Mucosa of descending colon (tissue), 3 donors: Measurements from ENCODE around the gene HIVEP2. TPM values are rescaled to one million over a fixed set of nuclear protein-coding genes. Genes with fewer than 3 reads are reported as not detected.
A peak's percentile ranks its signal among the peaks of the same experiment; 100 is the strongest.

Experiments used
- ATAC-seq: fragments of 200-7000 bp; cut with Tn5 transposase; one replicate; pipeline ENCODE4 v1.9.1; 2020; ENCODE audit warnings: mild to moderate bottlenecking, moderate library complexity
- DNase-seq, 3 donors: peaks; one replicate each; pipeline ENCODE4 v3.0.0-alpha.2; 2020
- H3K36me3 ChIP-seq: fragments of 200-600 bp; one replicate; pipeline ENCODE4 v1.8.0; 2021; ENCODE audit warnings: low read depth, mild to moderate bottlenecking
- H3K4me1 ChIP-seq: fragments of 200-600 bp; one replicate; pipeline ENCODE4 v1.8.0; 2021; ENCODE audit warnings: low read depth, mild to moderate bottlenecking
- H3K4me3 ChIP-seq: fragments of 200-600 bp; one replicate; pipeline ENCODE4 v1.8.0; 2021; ENCODE audit warnings: mild to moderate bottlenecking
- H3K9me3 ChIP-seq: fragments of 200-600 bp; one replicate; pipeline ENCODE4 v1.8.0; 2021; ENCODE audit warnings: mild to moderate bottlenecking
- CTCF ChIP-seq: fragments of 200-600 bp; IDR thresholded peaks from one replicate; pipeline ENCODE4 v1.8.0; 2022; ENCODE audit warnings: antibody characterized with exemption, mild to moderate bottlenecking
- intact Hi-C, 2 donors: fragments of 100-400 bp; cut with DNase I in 1 of 2; cut with micrococcal nuclease in 1 of 2; formaldehyde crosslinking; loops; one replicate each; pipeline versions ENCODE4 v1.11.0 to v1.11.1; 2022; cut with DNase I, micrococcal nuclease
- total RNA-seq, 3 donors: library from RNA; stranded (reverse); fragmentation: NEBNext Ultra II Directional in 2 of 3; extraction: Animal tissue kit (Norgen Biotek cat#: 25700) in 2 of 3; gene quantifications; one replicate each; pipeline versions ENCODE4 v1.2.1 to v1.2.4, GENCODE V29; 2021 to 2023
- donor health status: DM: no; HTN: no; CAD: no; lungs with moderate emphysema.
- donor health status: DM: no; HTN: no; CAD: no.
- donor health status: DM: no; HTN: yes; CAD: no.

Gene HIVEP2
- total RNA-seq, 3 donors from 2014 or later, result 7.8 to 17.7 (median 11.3) TPM

- intact Hi-C loops, result no loop called here
- Histone ChIP-seq H3K4me3 (no peak overlapping the region), H3K9me3 (no peaks in the 10 kb centered on the region), H3K36me3 (no peaks in the 10 kb centered on the region), H3K4me1 (peaks cover 4% of the 10 kb centered on the region)
- TF ChIP-seq CTCF, result no peak
- DNase-seq (no peak), ATAC-seq (no peak)
These were observed 114.8 kb downstream of the HIVEP2 start for GRCh38 chr6:142830116-142830710.

GRCh38 chr6:142829556-142829955 is 115.4 kb downstream of the HIVEP2 start:
- no peaks in the 10 kb centered on the region for H3K9me3 ChIP-seq
- H3K4me1 ChIP-seq, result peaks cover 4% of the 10 kb centered on the region
- TF ChIP-seq CTCF, result no peak
- DNase-seq (no peak), ATAC-seq (no peak)
- intact Hi-C loops, result no loop called here
- no peaks in the 10 kb centered on the region for H3K36me3 ChIP-seq
- no peak overlapping the region for H3K4me3 ChIP-seq

- no peak for TF ChIP-seq CTCF
- intact Hi-C loops, result no loop called here
- no peaks in the 10 kb centered on the region for H3K9me3 ChIP-seq
- DNase-seq, result no peak
- no peaks in the 10 kb centered on the region for H3K36me3 ChIP-seq
- no peak overlapping the region for H3K4me3 ChIP-seq
- H3K4me1 ChIP-seq, result peaks cover 4% of the 10 kb centered on the region
- peak; percentile 17 for ATAC-seq
These were observed 117.0 kb downstream of the HIVEP2 start for GRCh38 chr6:142827991-142828390.

- H3K4me3 ChIP-seq, result no peak overlapping the region
- no peak for TF ChIP-seq CTCF
- no peaks in the 10 kb centered on the region for H3K36me3 ChIP-seq
- peaks cover 4% of the 10 kb centered on the region for H3K4me1 ChIP-seq
- DNase-seq (peak; percentile 75 to 85 (median 82)), ATAC-seq (peak; percentile 98)
- intact Hi-C loops, result no loop called here
- H3K9me3 ChIP-seq, result no peaks in the 10 kb centered on the region
These were observed 117.6 kb downstream of the HIVEP2 start for GRCh38 chr6:142827369-142827768.

DNA sequence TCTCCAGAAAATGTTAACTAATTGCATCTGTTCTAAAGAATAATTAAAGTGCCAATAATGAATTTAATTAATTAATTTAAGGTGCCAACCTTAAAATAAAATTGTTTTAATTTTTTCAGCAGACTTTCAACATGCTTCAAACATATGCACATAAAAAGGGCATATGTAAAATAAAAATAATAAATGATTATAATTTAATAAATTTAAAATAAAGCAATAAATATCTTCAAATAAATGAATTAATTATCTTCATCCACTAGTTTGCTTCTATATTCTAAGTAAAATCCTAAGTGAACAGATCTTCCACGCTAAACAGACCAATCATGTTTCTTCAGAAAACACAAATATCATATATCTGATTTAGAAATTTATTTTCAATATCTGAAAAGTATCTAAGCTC is 119.2 kb downstream of the HIVEP2 start:
- H3K4me3 ChIP-seq, result no peak overlapping the region
- H3K9me3 ChIP-seq, result no peaks in the 10 kb centered on the region
- no peak for TF ChIP-seq CTCF
- H3K4me1 ChIP-seq, result peaks cover 10% of the 10 kb centered on the region
- DNase-seq (no peak), ATAC-seq (no peak)
- no peaks in the 10 kb centered on the region for H3K36me3 ChIP-seq
- intact Hi-C loops, result no loop called here

GRCh38 chr6:142824426-142824825 is 120.5 kb downstream of the HIVEP2 start:
- no peak for DNase-seq
- peaks cover 12% of the 10 kb centered on the region for H3K4me1 ChIP-seq

More at GRCh38 chr6:142824426-142824825, 120.5 kb downstream of the HIVEP2 start:
- Histone ChIP-seq H3K36me3 (no peaks in the 10 kb centered on the region), H3K4me3 (no peak overlapping the region), H3K9me3 (no peaks in the 10 kb centered on the region)
- no peak for ATAC-seq
- intact Hi-C loops, result no loop called here
- no peak for TF ChIP-seq CTCF
